ENCODE measurements around the gene SEC63. TPM values are rescaled to one million over a fixed set of nuclear protein-coding genes. Genes with fewer than 3 reads are reported as not detected.

The SEC63 gene
- total RNA-seq, 1 experiment from 2014 or later, result 124 TPM

DNA sequence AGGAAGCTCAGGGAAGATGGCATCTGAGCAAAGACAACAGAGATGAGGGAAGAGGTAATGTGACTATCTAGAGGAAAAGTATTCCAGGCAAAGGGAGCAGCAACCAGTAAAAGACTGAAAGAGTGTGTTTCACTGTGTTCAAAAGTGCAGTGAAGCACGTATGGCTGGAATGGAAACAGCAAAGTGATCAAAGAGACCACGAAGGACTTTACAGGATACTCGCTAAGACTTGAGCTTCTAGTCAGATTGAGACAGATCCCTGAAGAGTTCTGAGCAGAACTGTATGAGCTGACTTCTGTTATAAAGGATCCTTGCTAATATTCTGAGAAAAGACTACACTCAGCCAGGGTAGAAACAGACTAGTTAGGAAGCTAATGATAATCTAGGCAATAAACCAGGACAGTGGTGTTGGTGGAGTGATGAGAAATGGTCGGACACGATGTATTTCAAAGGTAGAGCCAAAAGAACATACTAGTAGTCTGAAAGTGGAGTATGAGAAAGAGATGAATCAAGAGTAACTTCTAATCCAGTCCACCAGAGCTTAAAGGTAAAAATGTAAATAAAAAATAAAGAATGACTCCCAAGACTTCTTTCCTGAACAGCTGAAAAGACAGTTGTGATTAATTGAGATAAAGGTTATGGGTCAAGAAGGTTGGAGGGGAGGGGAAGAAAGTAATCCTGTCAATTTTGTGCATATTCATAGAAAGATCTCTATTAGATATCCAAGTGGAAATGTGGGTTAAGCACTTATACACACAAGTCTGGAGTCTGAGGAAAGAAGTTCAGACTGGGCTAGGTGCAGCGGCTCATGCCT is 14.2 kb downstream of the SEC63 start:
- no TSS peak for BruUV-seq (replicated peaks)
- H3K27me3 Mint-ChIP-seq (ENCODE audit: insufficient read depth, unreplicated experiment), result no peaks in the 10 kb centered on the region
- no peak for TF ChIP-seq CTCF (IDR thresholded peaks at IDR 0.05; ENCODE audit: insufficient read depth in 1 of 2, low read depth in 1 of 2, low read length in 1 of 2, severe bottlenecking in 1 of 2, unreplicated experiment in 1 of 2)

DNA sequence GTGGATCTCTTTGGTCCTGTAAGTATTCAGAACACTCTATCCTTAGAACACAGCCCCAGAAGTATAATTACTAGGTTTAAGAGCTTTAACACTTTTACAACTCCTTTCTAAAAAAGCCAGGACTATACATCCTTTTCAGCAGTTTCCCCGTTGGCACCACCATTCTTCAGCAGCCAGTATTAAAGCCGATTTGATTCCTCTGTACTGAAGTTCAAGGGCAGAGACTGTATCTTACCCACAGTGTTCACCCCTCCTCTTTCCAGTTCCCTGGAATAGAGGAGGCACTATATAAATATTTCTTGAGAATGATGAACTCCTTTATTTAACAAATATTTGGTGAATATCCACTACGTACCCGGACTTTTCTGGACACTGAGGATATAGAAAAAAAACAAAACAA is 15.9 kb downstream of the SEC63 start:
- DNase-seq, result no peak
- Histone ChIP-seq H3K27me3 (replicated peaks; ENCODE audit: control insufficient read depth, insufficient read depth, low read length) (no peaks in the 10 kb centered on the region), H3K9me3 (no peaks in the 10 kb centered on the region), H3K4me3 (ENCODE audit: low read depth, low read length) (no peak overlapping the region), H3K36me3 (ENCODE audit: control insufficient read depth, insufficient read depth, low read length) (no peaks in the 10 kb centered on the region), H3K4me1 (no peaks in the 10 kb centered on the region; the same call in none of the 2 replicates)
- ChIA-PET CTCF (no interaction called here), POLR2A (no interaction called here)
- Mint-ChIP-seq H3K36me3 (ENCODE audit: insufficient read depth, unreplicated experiment) (peaks cover 2% of the 10 kb centered on the region), H3K4me3 (ENCODE audit: unreplicated experiment) (no peak overlapping the region), H3K9me3 (ENCODE audit: unreplicated experiment) (no peaks in the 10 kb centered on the region), H3K27me3 (ENCODE audit: insufficient read depth, unreplicated experiment) (no peaks in the 10 kb centered on the region), H3K4me1 (ENCODE audit: low read depth, unreplicated experiment) (peaks cover 16% of the 10 kb centered on the region), H3K27ac (ENCODE audit: unreplicated experiment) (no peak overlapping the region)
- TF ChIP-seq CTCF (IDR thresholded peaks at IDR 0.05; ENCODE audit: insufficient read depth in 1 of 2, low read depth in 1 of 2, low read length in 1 of 2, severe bottlenecking in 1 of 2, unreplicated experiment in 1 of 2), result no peak
- intact Hi-C loops (cut with micrococcal nuclease; ENCODE audit: unreplicated experiment), result no loop called here
- BruUV-seq (replicated peaks), result no TSS peak

More for the DNA sequence above, 14.2 kb downstream of the SEC63 start:
- H3K36me3 ChIP-seq (ENCODE audit: control insufficient read depth, insufficient read depth, low read length), result no peaks in the 10 kb centered on the region
- intact Hi-C loops (cut with micrococcal nuclease; ENCODE audit: unreplicated experiment), result no loop called here
- ChIA-PET POLR2A (no interaction called here), CTCF (no interaction called here)
- H3K27ac Mint-ChIP-seq (ENCODE audit: unreplicated experiment), result peak overlapping the region; percentile 66
- no peak for DNase-seq
- H3K27me3 ChIP-seq (replicated peaks; ENCODE audit: control insufficient read depth, insufficient read depth, low read length), result no peaks in the 10 kb centered on the region
- peaks cover 28% of the 10 kb centered on the region for H3K4me1 Mint-ChIP-seq (ENCODE audit: low read depth, unreplicated experiment)
- no peak overlapping the region for H3K4me3 ChIP-seq (ENCODE audit: low read depth, low read length)
- H3K4me1 ChIP-seq, result no peaks in the 10 kb centered on the region; the same call in none of the 2 replicates
- peaks cover 17% of the 10 kb centered on the region for H3K36me3 Mint-ChIP-seq (ENCODE audit: insufficient read depth, unreplicated experiment)
- no peaks in the 10 kb centered on the region for H3K9me3 ChIP-seq
- no peaks in the 10 kb centered on the region for H3K9me3 Mint-ChIP-seq (ENCODE audit: unreplicated experiment)
- H3K4me3 Mint-ChIP-seq (ENCODE audit: unreplicated experiment), result no peak overlapping the region

GRCh38 chr6:107941627-107942026 is 16.4 kb downstream of the SEC63 start:
- H3K36me3 ChIP-seq (ENCODE audit: control insufficient read depth, insufficient read depth, low read length), result no peaks in the 10 kb centered on the region
- POLR2A ChIA-PET, result no interaction called here
- intact Hi-C loops (cut with micrococcal nuclease; ENCODE audit: unreplicated experiment), result no loop called here
- peaks cover 16% of the 10 kb centered on the region for H3K4me1 Mint-ChIP-seq (ENCODE audit: low read depth, unreplicated experiment)
- no peaks in the 10 kb centered on the region for H3K36me3 Mint-ChIP-seq (ENCODE audit: insufficient read depth, unreplicated experiment)
- no peaks in the 10 kb centered on the region for H3K9me3 ChIP-seq
- H3K4me3 ChIP-seq (ENCODE audit: low read depth, low read length), result no peak overlapping the region
- CTCF ChIA-PET, result no interaction called here
- no peaks in the 10 kb centered on the region for H3K27me3 Mint-ChIP-seq (ENCODE audit: insufficient read depth, unreplicated experiment)
- H3K4me1 ChIP-seq, result no peaks in the 10 kb centered on the region; the same call in none of the 2 replicates
- H3K27ac Mint-ChIP-seq (ENCODE audit: unreplicated experiment), result no peak overlapping the region
- no TSS peak for BruUV-seq (replicated peaks)
- DNase-seq, result no peak
- no peak for TF ChIP-seq CTCF (IDR thresholded peaks at IDR 0.05; ENCODE audit: insufficient read depth in 1 of 2, low read depth in 1 of 2, low read length in 1 of 2, severe bottlenecking in 1 of 2, unreplicated experiment in 1 of 2)
- no peak overlapping the region for H3K4me3 Mint-ChIP-seq (ENCODE audit: unreplicated experiment)
- H3K9me3 Mint-ChIP-seq (ENCODE audit: unreplicated experiment), result no peaks in the 10 kb centered on the region
- no peaks in the 10 kb centered on the region for H3K27me3 ChIP-seq (replicated peaks; ENCODE audit: control insufficient read depth, insufficient read depth, low read length)
